ENCODE data around the gene SCAMP4.

- TF ChIP-seq POLR2A (IDR thresholded peaks at IDR 0.05) (no peak), CTCF (IDR thresholded peaks at IDR 0.05) (no peak)
Observed at GRCh38 chr19:1969176-1970002, 64.2 kb downstream of the SCAMP4 start.

All from adrenal gland (tissue), 5 donors.